Suprapubic skin (tissue), 4 donors: Measurements from ENCODE around the gene GPATCH4. TPM values are rescaled to one million over a fixed set of nuclear protein-coding genes. Genes with fewer than 3 reads are reported as not detected.

Experiments used
- DNase-seq, 2 donors: peaks; one replicate each; pipeline ENCODE4 v3.0.0-alpha.2; 2019; ENCODE audit warnings: low spot score in 2 of 2
- H3K27ac ChIP-seq: fragments of 200-600 bp; sonication (generic); one replicate; pipeline ENCODE4 v1.5.1; 2019
- H3K27me3 ChIP-seq: fragments of 200-600 bp; sonication (generic); one replicate; pipeline ENCODE4 v1.5.1; 2019
- H3K36me3 ChIP-seq: fragments of 200-600 bp; sonication (generic); one replicate; pipeline ENCODE4 v1.5.1; 2019
- H3K4me1 ChIP-seq: fragments of 200-600 bp; sonication (generic); one replicate; pipeline ENCODE4 v1.5.1; 2019
- H3K4me3 ChIP-seq: fragments of 200-600 bp; sonication (generic); one replicate; pipeline ENCODE4 v1.5.1; 2019; ENCODE audit warnings: mild to moderate bottlenecking
- H3K9me3 ChIP-seq: fragments of 200-600 bp; sonication (generic); one replicate; pipeline ENCODE4 v1.5.1; 2019
- CTCF ChIP-seq, 2 donors: fragments of 200-600 bp in 1 of 2; fragments of 450-650 bp in 1 of 2; sonication (generic) in 1 of 2; IDR thresholded peaks; one replicate each; pipeline ENCODE4 v1.5.1; 2016 to 2019; ENCODE audit warnings: antibody characterized with exemption in 2 of 2, mild to moderate bottlenecking in 1 of 2, moderate library complexity in 1 of 2
- EP300 ChIP-seq: sonication (generic); formaldehyde crosslinking; IDR thresholded peaks from one replicate; pipeline ENCODE4 v1.6.1; 2017; ENCODE audit warnings: antibody characterized with exemption
- POLR2A ChIP-seq, 2 donors: fragments of 450-650 bp; IDR thresholded peaks; one replicate each; pipeline ENCODE4 v1.6.1; 2017; ENCODE audit warnings: antibody characterized with exemption in 2 of 2, mild to moderate bottlenecking in 2 of 2, moderate library complexity in 2 of 2
- POLR2AphosphoS5 ChIP-seq, 3 donors: sonication (generic); formaldehyde crosslinking; IDR thresholded peaks; one replicate each; pipeline ENCODE4 v1.6.1; 2017; ENCODE audit warnings: antibody characterized with exemption in 3 of 3
- WGBS: methylation state at CpG from one replicate; pipeline ENCODE4 v1.1.5; 2018; 5-methylcytosine and 5-hydroxymethylcytosine counted together
- total RNA-seq, 4 donors: library from RNA; depleted of rRNA; stranded (reverse); fragments of >200 nt; gene quantifications; one replicate each; pipeline ENCODE4 v1.1.0, GENCODE V29; 2016

Gene GPATCH4
- total RNA-seq, 4 donors from 2014 or later: 15.9 to 25.1 (median 20.5) TPM

- WGBS: 78% methylated on average over 3 of the region's 3 CpGs
- H3K4me1 ChIP-seq: peaks cover 7% of the 10 kb centered on the region
- H3K27me3 ChIP-seq: no peaks in the 10 kb centered on the region
- DNase-seq: no peak
- TF ChIP-seq POLR2A (IDR thresholded peaks at IDR 0.05): no peak
- TF ChIP-seq EP300: no peak
- no peak for TF ChIP-seq POLR2AphosphoS5 (IDR thresholded peaks at IDR 0.05)
- no peak for TF ChIP-seq CTCF (IDR thresholded peaks at IDR 0.05)
- H3K4me3 ChIP-seq: no peak overlapping the region
- H3K36me3 ChIP-seq: no peaks in the 10 kb centered on the region
- H3K27ac ChIP-seq: no peak overlapping the region
- no peaks in the 10 kb centered on the region for H3K9me3 ChIP-seq
Measured at GRCh38 chr1:156586892-156587477, 14.3 kb downstream of the GPATCH4 start.

GRCh38 chr1:156586323-156586722 lies 15.0 kb downstream of the GPATCH4 start:
- H3K27ac ChIP-seq: no peak overlapping the region
- WGBS: 65% methylated on average over 4 of the region's 4 CpGs
- no peaks in the 10 kb centered on the region for H3K27me3 ChIP-seq
- H3K4me3 ChIP-seq: no peak overlapping the region
- no peaks in the 10 kb centered on the region for H3K36me3 ChIP-seq
- no peak for TF ChIP-seq POLR2AphosphoS5 (IDR thresholded peaks at IDR 0.05)
- no peak for DNase-seq
- no peaks in the 10 kb centered on the region for H3K9me3 ChIP-seq
- peaks cover 6% of the 10 kb centered on the region for H3K4me1 ChIP-seq

- no peak for DNase-seq
- no peaks in the 10 kb centered on the region for H3K4me1 ChIP-seq
- no peaks in the 10 kb centered on the region for H3K27me3 ChIP-seq
- TF ChIP-seq POLR2A (IDR thresholded peaks at IDR 0.05) (no peak), POLR2AphosphoS5 (IDR thresholded peaks at IDR 0.05) (no peak), EP300 (no peak), CTCF (IDR thresholded peaks at IDR 0.05) (no peak)
- H3K9me3 ChIP-seq: no peaks in the 10 kb centered on the region
- no peak overlapping the region for H3K27ac ChIP-seq
- WGBS: 52% methylated on average over 11 of the region's 11 CpGs
- no peaks in the 10 kb centered on the region for H3K36me3 ChIP-seq
- no peak overlapping the region for H3K4me3 ChIP-seq
Measured at GRCh38 chr1:156584813-156585212, 16.5 kb downstream of the GPATCH4 start.

GRCh38 chr1:156583821-156584622 lies 17.3 kb downstream of the GPATCH4 start:
- DNase-seq: peak in 1 of 2 donors; percentile 84
- H3K27me3 ChIP-seq: no peaks in the 10 kb centered on the region
- TF ChIP-seq POLR2AphosphoS5 (IDR thresholded peaks at IDR 0.05) (no peak), CTCF (IDR thresholded peaks at IDR 0.05) (peak; percentile 91 to 93), EP300 (no peak), POLR2A (IDR thresholded peaks at IDR 0.05) (no peak)
- no peak overlapping the region for H3K27ac ChIP-seq
- H3K4me3 ChIP-seq: no peak overlapping the region
- H3K36me3 ChIP-seq: no peaks in the 10 kb centered on the region
- no peaks in the 10 kb centered on the region for H3K4me1 ChIP-seq
- H3K9me3 ChIP-seq: no peaks in the 10 kb centered on the region
- WGBS: 55% methylated on average over 20 of the region's 20 CpGs

GRCh38 chr1:156582388-156583017 lies 18.8 kb downstream of the GPATCH4 start:
- no peaks in the 10 kb centered on the region for H3K9me3 ChIP-seq
- 87% methylated on average over 5 of the region's 9 CpGs for WGBS
- no peak overlapping the region for H3K27ac ChIP-seq
- TF ChIP-seq POLR2AphosphoS5 (IDR thresholded peaks at IDR 0.05) (no peak), EP300 (no peak), CTCF (IDR thresholded peaks at IDR 0.05) (no peak), POLR2A (IDR thresholded peaks at IDR 0.05) (no peak)
- no peaks in the 10 kb centered on the region for H3K4me1 ChIP-seq
- no peak overlapping the region for H3K4me3 ChIP-seq
- no peak for DNase-seq
- no peaks in the 10 kb centered on the region for H3K36me3 ChIP-seq
- H3K27me3 ChIP-seq: no peaks in the 10 kb centered on the region
